Activated CD4-positive, CD25-positive, alpha-beta regulatory T cell treated with anti-CD3 and anti-CD28 coated beads, Interleukin-2, amount 50 U/mL, for 24 hours (primary cell): ENCODE data around the gene E2F2.

Experiments used
- ATAC-seq, 2 donors: fragments of 150-1000 bp; cut with Tn5 transposase; one replicate each; pipeline ENCODE4 v1.10.0; 2021; ENCODE audit warnings: mild to moderate bottlenecking in 1 of 2, moderate library complexity in 1 of 2

E2F2 gene

DNA sequence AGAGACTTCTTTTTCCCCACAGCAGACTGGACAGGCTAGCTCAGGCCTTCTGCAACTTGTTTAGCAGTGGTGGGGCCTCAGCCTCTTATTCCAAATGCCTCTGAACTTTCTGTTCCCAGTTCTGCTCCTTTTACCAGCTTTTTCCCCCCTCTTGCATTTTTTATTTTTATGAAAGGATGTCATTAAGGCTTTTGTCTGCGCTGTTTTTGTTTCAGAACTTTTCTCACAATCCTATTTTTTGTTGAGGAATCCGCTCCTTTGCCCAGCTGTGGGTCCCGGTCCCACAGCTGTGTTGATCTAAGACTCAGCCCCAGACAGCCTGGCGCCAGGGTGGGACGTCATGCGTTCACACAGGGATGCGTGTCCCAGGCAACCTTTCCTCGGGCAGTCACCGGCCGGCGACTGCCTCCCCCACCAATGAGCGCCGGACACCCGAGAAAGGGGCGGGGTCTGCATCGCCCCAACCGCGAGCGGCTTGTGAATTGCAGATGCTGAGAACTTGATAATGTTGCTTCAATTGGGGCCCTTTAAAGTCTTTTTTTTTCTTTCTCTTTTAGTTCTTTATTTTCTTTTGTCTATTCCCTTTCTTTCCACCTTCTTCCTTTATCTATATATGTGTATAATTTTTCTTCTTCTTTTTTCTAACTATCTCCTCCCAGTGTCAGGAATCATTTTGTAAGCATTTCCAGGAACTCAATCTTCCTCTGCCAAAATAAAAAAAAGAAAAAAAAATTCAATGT lies 31.3 kb upstream of the E2F2 start:
- no peak for ATAC-seq

DNA sequence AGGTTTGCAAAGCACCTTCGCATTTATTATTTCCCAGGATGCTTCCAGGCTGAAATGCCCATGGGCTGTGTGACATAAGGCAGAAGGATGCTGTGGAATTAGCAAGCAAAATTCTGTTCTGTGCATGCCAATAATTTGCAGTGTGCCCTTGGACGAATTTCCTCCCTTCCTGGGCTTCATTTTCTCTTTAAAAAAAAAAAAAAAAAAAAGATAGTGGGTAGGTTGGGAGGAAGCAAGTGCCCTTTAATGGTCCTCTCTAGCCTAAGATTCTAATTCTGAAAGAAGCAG lies 30.7 kb upstream of the E2F2 start:
- ATAC-seq: no peak

DNA sequence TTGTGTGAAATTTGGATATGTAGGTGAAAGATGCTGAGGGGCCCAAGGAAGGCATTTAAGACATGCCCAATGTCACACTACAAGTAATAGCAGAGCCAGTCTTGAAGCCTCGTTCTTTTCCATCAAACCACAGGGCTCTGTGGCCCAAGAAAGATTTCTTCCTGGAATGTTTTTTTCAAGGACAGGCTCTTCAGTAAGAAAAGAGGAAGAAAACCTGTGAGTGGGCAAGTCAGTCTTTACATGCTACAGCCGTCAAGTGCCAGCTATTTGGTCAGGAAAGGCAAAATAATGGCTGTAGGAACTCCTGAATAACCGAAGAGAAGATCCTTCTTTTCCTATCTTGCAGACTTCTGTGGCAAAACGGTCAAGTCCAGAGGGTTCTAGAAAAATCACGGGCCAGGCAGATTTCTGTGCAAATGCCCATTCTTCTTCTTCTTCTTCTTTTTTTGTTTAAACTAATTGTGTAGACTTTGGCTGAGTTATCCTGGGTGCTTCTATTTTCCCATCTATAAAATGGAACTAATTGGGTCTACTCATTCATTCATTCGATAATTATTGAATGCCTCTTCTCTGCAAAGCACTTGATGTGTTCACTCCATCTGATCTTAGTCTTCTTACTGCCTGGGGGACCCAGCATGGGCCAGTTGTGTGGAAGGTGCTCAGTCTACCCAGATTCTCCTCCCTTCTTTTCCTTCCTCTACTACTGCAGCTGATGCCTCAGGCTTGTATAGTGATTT lies 30.2 kb upstream of the E2F2 start:
- ATAC-seq: no peak

DNA sequence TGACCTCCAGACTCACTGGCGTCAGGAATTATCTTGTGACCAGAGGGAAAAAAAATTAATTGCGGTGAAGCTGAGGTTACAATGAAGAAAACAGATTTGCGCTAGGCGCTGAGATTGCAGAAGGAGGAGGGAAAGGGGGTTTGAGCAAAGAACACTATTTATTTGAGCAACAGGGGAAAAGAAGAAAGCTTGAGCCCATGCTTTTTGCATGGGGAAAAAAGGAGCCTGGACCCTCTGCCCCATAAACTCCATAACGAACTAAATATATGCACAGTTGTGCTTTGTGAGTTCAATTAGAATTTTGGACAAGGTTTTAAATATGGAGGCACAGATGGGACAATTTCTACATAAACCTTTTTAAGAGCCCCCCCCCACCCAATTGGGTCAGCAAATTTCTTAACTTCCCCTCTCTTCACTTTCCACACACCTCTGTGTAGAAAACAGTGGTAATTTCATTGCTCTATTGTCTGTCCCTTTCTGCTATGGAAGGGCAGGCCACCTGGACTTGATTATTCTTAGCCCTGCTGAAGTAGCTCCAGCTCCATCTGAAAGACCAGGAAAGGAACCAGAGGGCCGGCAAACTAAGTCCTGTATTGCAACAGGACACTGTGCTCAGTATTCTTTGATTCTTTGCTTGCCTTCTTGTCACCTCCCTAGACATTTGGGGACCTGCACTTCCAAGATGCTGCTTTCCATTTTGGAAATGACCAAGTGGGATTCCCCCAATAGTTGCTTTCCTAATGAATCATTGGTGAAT lies 29.1 kb upstream of the E2F2 start:
- no peak for ATAC-seq

DNA sequence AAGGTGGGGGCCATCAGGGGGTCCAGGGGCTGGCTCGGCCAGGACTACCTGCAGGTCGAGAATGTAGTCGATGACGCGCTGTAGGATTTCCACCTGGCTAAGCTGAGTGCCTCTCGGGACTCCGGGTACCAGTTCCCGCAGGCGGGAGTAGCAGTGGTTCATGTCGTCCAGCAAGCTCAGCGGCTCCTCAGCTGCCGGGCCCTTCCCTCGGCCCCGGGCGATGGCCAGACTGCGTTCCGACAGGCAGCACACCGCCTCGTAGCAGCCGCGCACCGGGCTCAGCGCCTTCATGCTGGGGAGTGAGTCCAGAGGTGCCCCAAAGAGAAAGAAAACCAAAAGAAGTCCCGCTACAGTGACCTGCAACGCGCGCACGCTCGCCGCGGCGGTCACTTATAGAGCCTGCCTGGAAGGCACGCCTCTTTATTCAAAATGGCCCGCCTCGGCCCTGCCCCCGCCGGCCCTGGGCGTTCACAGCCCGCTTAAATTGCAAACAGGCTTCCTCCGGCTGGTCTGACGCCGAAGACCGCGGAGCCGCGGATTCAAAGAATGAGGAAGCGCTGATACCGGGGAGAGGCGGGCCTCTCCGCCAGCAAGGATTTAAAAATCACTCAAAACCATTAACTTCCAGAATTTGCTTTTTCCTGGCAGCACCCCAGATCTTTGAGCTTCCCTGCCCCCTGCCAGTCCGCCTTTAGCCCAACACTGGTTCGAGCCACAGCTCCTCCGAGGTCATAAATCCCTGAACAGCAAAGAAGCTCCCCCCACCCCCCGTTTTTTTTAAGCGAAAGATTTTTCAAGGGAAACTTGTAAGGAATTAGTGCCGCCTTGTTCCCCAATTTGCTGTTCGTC lies 28.3 kb upstream of the E2F2 start, which contains the start of gene ID3:
Gene ID3, minus strand, starts transcription at position 366 of the 849 bp plus-strand sequence. Its CDS starts 75 bp downstream, at position 291.
- ATAC-seq: peak; percentile 74 to 75

DNA sequence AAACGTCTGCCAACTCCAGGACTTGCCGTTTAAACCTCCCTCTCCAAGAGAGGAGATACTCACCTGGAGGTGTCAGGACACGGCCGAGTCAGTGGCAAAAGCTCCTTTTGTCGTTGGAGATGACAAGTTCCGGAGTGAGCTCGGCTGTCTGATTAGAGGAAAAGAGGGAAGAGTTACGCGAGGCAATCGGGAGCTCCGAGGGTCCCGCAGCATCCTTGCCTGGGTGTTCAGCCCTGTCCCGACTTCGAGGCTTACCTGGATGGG lies 27.8 kb upstream of the E2F2 start:
- ATAC-seq: no peak

DNA sequence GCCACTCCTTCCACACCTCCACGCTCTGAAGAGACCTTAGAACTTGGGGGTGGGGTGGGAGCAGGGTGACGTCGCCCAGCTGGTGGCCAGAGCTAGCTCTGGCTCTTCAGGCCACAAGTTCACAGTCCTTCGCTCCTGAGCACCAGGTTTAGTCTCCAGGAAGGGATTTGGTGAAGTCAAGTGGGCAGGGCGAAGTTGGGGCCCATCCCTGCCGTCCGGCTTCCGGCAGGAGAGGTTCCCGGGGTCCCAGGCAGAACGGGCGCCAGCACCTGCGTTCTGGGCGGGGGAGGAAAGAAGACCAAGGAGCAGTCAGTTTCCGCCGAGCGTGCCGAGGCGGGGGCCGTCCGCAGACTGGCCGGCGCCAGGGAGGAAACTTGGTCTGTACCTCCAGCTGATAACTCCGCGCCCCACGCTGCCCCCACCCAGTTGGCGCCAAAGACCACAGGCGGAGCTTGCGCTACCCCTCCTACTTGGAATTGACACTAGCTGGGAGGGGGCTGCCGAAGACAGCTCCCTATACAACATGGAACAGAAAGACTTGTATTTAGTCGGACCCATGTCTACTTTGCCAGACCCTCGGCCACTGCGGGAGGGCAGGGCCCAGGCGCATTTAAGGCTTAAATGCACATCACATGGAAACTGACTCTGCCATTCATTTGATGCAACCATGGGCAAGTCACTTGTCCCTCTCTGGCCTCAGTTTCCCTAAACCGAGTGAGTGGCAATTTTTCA lies 27.3 kb upstream of the E2F2 start:
- ATAC-seq: no peak

DNA sequence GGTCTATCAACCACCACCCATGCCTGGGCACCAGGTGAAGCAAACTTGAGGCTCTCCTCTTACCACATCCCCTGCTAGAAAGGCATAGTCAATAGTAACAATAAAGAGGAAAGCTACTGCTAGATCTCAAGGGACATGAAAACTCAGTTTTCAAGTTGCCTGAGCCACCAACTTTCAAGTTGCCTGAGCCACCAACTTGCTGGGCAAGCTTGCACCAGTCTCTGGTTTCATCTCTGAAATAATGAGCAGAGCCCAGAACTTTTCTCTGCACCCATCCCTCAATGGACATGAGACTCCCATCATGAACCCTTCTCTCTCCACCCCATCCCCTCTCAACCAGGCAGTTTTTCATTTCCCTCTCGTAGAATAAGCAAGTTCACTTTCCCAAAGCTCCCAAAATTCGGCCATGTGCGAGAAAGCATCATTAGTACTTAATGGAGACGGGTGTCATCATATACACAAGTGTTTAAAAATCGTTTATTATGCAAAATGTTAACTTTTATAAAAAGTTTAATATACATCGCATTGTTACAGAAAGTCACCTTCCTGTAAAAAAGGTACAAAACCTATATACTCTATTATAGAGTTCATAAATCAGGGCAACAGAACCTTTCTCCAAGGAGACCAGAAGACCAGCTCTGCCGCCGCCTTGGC lies 26.6 kb upstream of the E2F2 start:
- no peak for ATAC-seq

DNA sequence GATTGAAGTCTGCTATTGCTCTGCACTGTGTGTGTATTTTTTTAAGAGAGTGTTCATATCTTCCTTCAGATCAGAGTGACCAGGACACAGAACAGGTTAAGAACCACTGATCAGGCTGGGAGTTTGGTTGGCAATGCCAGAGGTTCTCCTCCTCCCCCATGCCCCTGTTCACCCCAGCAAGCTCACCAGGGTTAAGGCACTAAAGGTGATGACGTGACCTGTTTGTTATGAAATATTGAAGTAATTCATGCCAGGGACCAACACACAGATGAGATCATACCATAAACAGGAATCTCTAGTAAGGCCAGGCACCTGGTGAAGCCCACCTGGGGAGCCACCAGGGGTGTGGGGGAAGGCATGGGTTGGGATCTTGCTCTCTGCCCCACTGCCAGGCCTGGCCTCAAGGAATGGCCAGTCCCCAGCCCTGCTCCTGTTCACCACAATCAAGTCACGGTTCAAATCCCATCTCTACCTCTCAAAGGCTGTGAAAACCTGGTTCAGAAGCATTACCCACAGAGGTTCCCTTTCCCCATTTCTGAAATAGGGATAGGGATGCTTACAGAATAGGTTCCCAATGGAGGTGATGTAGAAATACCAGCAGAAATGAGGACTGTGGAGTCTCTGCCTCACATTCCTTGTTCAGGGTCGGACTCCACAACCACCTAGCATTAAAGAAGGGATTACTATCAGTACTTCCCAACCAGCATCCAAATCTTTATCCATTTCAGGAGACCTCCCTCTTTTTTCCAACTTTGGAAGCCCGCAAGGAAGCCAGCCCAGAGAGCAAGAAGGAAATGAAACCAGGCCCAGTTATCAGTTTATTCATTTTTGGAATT lies 25.8 kb upstream of the E2F2 start:
- no peak for ATAC-seq

DNA sequence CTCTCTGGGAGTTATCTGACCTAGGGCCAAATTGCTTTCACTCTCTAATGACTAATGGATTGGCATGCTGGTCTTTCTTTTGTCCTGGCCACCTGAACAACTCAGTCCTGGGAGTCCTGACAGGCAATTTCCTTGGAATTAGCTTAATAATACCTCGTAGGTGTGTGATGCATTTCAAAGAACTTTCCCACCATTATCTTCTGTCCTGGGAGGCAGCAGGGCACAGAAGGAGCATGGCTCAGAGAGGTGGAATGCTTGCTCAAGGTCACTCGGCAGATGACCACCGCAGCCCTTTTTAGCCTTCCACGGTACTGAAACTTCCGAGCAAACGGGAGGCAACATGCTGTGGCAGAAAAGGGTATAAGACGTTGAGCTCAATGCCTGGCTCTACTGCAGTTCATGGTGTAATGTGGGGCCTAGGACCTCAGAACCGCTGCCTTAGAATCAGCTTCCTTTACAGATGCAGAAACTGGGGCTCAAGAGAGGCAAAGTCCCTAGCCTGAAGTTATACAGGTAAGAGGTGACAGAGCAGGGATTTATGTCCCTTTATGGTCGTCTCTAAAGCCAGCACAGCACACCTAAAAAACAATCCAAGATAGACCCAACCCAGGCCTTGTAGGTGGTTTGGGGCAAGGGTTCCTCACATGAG lies 25.1 kb upstream of the E2F2 start:
- no peak for ATAC-seq

DNA sequence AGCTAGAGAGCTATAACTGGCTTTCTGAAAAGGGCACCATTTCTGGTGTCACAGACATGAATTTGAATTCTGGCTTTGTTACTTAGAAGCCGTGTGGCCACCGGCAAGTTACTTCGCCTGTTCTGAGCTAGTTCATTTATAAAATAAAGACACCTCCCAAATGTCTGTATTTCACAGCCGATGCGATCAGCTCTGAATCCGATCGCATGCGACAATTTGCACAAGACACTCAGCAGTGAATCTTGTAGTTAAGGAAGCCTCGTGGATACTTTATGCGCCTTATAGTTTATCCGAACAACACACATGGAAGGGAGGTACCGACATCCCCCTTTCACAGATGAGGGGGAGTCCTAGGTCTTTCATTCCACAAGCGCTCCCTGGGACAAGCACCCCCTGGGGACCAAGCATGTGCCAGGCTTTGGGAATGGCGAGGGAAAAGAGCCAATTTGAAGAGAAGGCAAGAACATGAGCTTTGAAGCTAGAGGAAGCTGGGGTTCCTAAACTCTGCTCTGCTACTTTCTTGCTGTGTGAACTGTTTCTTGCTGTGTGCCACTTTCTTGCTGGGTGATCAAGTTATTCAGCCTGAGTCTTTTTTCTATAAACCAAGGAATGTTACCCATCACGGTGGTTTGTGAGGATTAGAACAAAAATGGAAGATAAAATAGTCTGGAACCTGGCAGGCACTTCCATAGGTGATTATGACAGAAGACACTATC lies 24.4 kb upstream of the E2F2 start:
- ATAC-seq: peak in 1 of 2 donors; percentile 0

DNA sequence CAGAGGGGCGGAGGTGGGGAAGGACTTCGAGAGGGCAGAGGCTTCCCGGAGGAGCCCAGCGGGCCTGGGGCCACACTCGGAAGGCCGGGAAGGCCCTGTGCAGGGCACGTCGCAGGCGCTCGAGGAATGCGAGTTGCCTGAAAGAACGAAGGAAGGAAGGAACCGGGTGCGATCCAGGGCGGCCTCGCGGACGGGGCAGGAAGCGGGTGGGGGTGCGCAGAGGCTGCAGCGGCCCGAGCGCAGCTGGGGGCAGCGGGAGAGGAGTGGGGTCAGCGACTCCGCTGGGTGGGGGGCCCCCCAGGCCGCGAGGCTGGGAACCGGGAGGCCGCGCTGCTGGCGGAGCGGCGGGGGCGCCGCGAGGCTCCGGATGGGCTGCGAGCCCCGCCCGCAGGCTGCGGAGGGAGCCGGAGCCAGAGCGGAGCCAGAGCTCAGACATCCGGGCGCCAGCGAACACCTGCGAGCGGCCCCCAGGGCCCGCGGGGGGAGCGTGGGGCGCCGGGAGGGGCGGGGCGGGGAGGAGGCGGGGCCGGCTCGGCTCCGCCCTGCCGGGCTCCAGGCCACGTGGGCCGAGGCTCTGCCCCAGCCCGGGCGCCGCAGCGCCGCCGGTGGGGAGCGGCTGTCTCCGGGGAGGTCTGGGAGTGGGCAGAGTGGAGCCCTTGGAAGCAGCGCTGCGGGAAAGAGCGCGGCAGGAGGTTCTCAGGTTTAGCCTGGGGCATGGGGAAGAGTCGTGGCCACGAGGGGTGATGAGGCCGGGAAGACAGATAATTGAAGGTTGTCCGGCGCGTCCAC lies 23.6 kb upstream of the E2F2 start:
- ATAC-seq: peak; percentile 77

DNA sequence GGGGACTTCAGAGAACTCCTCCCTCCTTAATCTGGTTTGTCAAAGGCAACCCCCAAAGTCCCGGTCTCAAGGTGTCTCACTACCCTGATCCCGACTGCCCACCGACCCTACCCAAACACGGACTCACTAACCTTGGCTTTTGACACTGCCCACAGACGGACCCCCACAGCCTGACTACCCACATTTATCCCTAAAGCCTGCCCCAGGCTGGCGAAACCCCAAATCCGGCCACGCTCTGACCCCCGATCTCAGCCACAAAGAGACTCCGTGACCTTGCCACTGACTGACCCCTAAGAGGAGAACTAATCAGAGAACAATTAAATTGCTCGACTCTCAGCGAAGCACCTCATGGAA lies 23.1 kb upstream of the E2F2 start:
- no peak for ATAC-seq

DNA sequence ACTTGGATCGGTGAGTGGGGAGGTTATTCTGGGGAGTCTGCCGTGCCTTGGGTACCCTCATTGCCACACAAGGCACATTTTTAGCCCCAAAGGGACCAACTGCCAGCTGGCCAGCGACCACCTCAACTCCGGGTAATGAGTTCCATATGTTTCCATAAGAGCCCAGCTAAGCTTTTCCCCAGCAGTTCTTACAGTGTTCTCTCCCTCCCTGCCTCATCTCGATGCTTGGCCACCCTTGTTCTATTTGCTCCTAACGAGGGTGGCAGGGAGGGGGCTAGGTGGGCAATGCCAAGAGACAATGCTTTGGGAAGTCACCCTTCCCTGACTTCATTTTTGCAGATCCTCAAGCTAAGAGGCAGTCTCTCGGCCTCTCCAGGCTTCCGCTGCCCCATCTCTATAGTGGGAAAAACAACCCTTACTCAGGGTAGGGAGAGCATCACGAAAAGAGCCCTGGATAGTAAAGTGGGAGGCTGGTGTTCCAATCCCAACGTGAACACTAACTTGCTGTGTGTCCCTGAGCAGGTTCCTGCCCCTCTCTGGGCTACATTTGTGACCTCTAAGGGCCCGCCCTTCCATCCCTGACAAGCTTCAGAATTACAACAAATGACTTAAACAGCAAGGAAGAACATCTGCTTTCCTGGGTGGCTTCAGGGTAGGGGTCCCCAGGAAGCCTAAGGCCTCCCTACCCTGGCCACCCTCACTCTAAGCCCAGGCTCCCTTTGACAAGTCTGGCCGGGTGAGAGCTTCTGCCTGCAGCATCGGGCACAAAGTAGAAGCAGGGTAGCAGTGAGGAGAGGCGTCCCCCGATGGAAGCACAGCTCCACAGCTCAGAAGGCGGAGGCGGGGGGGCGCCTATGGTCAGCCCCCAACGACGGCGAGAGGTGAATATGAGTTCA lies 22.4 kb upstream of the E2F2 start:
- ATAC-seq: no peak

DNA sequence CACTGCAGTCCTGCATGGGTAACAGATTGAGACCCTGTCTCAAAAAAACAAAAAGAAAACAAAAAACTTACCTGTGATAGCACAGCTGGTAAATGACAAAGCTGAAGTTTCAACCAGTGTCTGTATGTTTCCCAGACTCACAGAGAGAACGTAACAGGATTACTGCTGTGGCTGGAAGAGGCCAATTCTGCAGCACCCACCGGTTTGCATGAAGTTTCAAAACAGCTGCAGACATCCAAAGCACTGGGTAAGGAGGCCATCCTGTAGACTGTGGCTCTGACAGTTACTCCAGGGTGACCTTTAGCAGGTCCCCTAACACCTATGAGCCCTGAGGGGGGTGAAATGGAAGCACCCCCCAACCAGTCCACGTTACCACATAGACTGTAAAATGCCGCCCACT lies 20.8 kb upstream of the E2F2 start:
- ATAC-seq: no peak

DNA sequence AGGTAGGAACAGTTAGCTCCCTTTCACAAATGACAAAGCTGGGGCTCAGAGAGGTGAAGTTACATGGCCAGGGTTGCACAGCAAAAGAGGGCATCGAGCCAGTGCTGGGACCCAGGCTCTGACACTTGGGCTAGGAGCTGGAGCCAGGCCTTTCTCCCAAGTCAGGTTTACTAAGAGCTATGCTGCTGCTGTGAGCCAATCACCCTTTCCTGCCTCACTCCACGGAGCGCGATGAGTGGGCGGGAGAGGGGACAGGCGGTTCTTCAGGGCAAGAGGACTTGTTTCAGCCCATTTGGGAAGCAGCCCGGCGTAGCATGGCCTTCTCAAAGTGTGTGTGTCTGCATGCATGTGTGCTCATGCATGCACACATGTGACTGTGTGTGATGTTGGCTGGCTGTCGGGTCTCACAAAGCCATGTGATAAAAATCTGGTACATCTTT lies 17.7 kb upstream of the E2F2 start:
- ATAC-seq: no peak

DNA sequence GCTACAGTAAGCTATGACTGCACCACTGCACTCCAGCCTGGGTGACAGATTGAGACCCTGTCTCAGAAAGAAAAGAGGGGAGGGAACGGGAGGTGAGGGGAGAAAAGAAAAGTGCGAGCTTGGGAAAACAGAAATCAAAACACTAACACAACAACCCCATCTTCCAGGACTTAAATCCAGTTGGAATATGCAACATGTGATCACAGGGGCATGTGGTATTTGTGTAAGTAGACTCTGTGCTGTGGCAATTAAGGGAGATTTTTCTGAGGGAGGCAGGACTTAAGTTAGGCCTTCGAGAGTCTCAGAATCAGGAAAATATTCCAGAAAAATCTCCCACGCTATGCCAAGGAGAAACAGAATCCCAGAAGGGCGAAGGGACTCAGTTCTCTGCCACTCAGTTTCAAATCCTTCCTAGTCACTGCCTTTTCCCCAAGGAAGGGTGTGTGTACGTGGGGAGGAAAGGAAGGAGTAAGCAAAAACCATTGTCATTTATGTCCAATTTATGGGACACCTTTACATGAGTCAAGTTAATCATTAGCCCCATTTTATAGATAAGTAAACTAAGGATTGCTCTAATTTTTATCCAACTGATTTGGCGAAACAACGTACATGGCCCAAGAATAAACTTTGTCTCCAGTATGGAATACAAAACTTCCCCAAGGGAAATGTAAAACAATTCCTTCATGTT lies 16.0 kb upstream of the E2F2 start:
- no peak for ATAC-seq
